B cell (primary cell): ENCODE data around the gene XXYLT1. TPM values are rescaled to one million over a fixed set of nuclear protein-coding genes. Genes with fewer than 3 reads are reported as not detected.
A peak's percentile ranks its signal among the peaks of the same experiment; 100 is the strongest.

Source experiments
- ATAC-seq: fragments of 200-7000 bp; cut with Tn5 transposase; one replicate; pipeline ENCODE4 v1.10.0; 2021; ENCODE audit warnings: low read depth, mild to moderate bottlenecking, moderate number of reproducible peaks, moderate library complexity
- CTCF ChIA-PET: fragments of 350-600 bp; sonication (Branson Sonifier 250); formaldehyde crosslinking; loops from one replicate; lab custom pipeline; 2021; ENCODE audit warnings: antibody characterized with exemption, inconsistent platforms; lab: Charles Lee
- POLR2A ChIA-PET: fragments of 350-600 bp; sonication (Branson Sonifier 250); formaldehyde crosslinking; loops from one replicate; lab custom pipeline; 2021; ENCODE audit warnings: antibody characterized with exemption; lab: Charles Lee
- DNase-seq: peaks from one replicate; pipeline ENCODE4 v3.0.0; 2013
- H2AFZ ChIP-seq: 2 replicates; pipeline ENCODE4 v1.6.1; 2012; ENCODE audit warnings: mild to moderate bottlenecking, low read depth, low read length; ENCODE audit not compliant: insufficient read depth, poor library complexity, severe bottlenecking
- H3K27ac ChIP-seq, 2 donors: 1 replicate in 1 of 2; 2 replicates in 1 of 2; pipeline ENCODE4 v1.5.1; 2012 to 2013; ENCODE audit warnings: low read length in 2 of 2, mild to moderate bottlenecking in 2 of 2, moderate library complexity in 1 of 2
- H3K27me3 ChIP-seq, 4 experiments: fragments of 200-600 bp in 1 of 4; sonication (generic) in 1 of 4; replicated peaks in 1 of 4; 1 replicate in 2 of 4; 2 replicates in 2 of 4; pipeline versions ENCODE4 v1.6.1 to v1.7.0; 2013 to 2016; ENCODE audit warnings: low read length in 3 of 4, mild to moderate bottlenecking in 2 of 4, mixed read lengths in 1 of 4, moderate library complexity in 1 of 4; ENCODE audit not compliant: insufficient read depth in 4 of 4, control insufficient read depth in 3 of 4; ENCODE audit errors: control extremely low read depth in 1 of 4
- H3K36me3 ChIP-seq, 2 experiments: replicated peaks in 1 of 2; 1 replicate in 1 of 2; 2 replicates in 1 of 2; pipeline versions ENCODE4 v1.6.1 to v1.7.1; 2013; ENCODE audit warnings: low read length in 1 of 2; ENCODE audit not compliant: insufficient read depth in 2 of 2, control insufficient read depth in 1 of 2; ENCODE audit errors: control extremely low read depth in 1 of 2, extremely low read depth in 1 of 2
- H3K4me1 ChIP-seq, 2 donors: fragments of 200-600 bp in 1 of 2; sonication (generic) in 1 of 2; 1 replicate in 1 of 2; 2 replicates in 1 of 2; pipeline versions ENCODE4 v1.5.1 to v1.6.1; 2013 to 2017; ENCODE audit warnings: low read length in 2 of 2; ENCODE audit not compliant: control insufficient read depth in 2 of 2, insufficient read depth in 2 of 2
- H3K4me2 ChIP-seq: replicated peaks from 2 replicates; pipeline ENCODE3; 2012; ENCODE audit warnings: mild to moderate bottlenecking, low read depth, low read length; ENCODE audit not compliant: poor library complexity, severe bottlenecking
- H3K4me3 ChIP-seq, 5 experiments: fragments of 200-600 bp in 1 of 5; sonication (generic) in 1 of 5; 1 replicate in 3 of 5; 2 replicates in 2 of 5; pipeline versions ENCODE4 v1.5.1 to v1.7.0; 2011 to 2016; ENCODE audit warnings: low read length in 4 of 5, mild to moderate bottlenecking in 4 of 5, low read depth in 2 of 5, control low read depth in 1 of 5, moderate library complexity in 1 of 5; ENCODE audit not compliant: insufficient read depth in 1 of 5; ENCODE audit errors: control extremely low read depth in 1 of 5, extremely low read depth in 1 of 5
- H3K79me2 ChIP-seq: fragments of 200-600 bp; sonication (generic); one replicate; pipeline ENCODE4 v1.6.0; 2016; ENCODE audit warnings: low read length; ENCODE audit not compliant: control insufficient read depth, insufficient read depth
- H3K9ac ChIP-seq: fragments of 200-600 bp; sonication (generic); 2 replicates; pipeline ENCODE4 v1.6.1; 2017; ENCODE audit warnings: mild to moderate bottlenecking, low read length, moderate library complexity
- H3K9me3 ChIP-seq, 3 donors: one replicate each; pipeline versions ENCODE4 v1.6.1 to v1.7.1; 2013; ENCODE audit warnings: low read length in 2 of 3; ENCODE audit not compliant: control insufficient read depth in 2 of 3, insufficient read depth in 1 of 3; ENCODE audit errors: control extremely low read depth in 1 of 3
- H4K20me1 ChIP-seq: 2 replicates; pipeline ENCODE4 v1.6.0; 2012; ENCODE audit warnings: mild to moderate bottlenecking, low read length; ENCODE audit not compliant: insufficient read depth, control insufficient read depth, poor library complexity, severe bottlenecking
- H3K27ac Mint-ChIP-seq: one replicate; pipeline ENCODE4 v1.8.0; 2021; ENCODE audit warnings: mixed read lengths
- H3K27me3 Mint-ChIP-seq: one replicate; pipeline ENCODE4 v1.8.0; 2021; ENCODE audit warnings: mixed read lengths
- H3K4me1 Mint-ChIP-seq: one replicate; pipeline ENCODE4 v1.8.0; 2021; ENCODE audit warnings: mixed read lengths
- H3K4me3 Mint-ChIP-seq: one replicate; pipeline ENCODE4 v1.8.0; 2021; ENCODE audit warnings: mixed read lengths
- H3K9me3 Mint-ChIP-seq: one replicate; pipeline ENCODE4 v1.8.0; 2022; ENCODE audit warnings: mixed read lengths; ENCODE audit not compliant: insufficient read depth
- EZH2 ChIP-seq: IDR thresholded peaks from 2 replicates; pipeline ENCODE4 v1.6.1; 2012; ENCODE audit warnings: borderline replicate concordance, low read depth, mild to moderate bottlenecking, moderate library complexity, low read length; ENCODE audit not compliant: insufficient read depth, poor library complexity, severe bottlenecking
- WGBS: methylation state at CpG from one replicate; pipeline ENCODE4 v1.1.5; 2013; ENCODE audit warnings: missing lambda C conversion rate; ENCODE audit not compliant: insufficient coverage; 5-methylcytosine and 5-hydroxymethylcytosine counted together
- intact Hi-C: fragments of 100-400 bp; cut with micrococcal nuclease; formaldehyde crosslinking; loops from one replicate; pipeline ENCODE4 v1.10.0; 2022
- polyA plus RNA-seq: library from polyadenylated mRNA; depleted of rRNA; stranded (reverse); fragments of >200 nt; gene quantifications from 2 replicates; pipeline ENCODE4 v1.2.3, GENCODE V29; 2012
- total RNA-seq, 2 donors: library from RNA; stranded (reverse); fragments of 120-200 nt in 1 of 2; gene quantifications; 1 replicate in 1 of 2; 2 replicates in 1 of 2; pipeline versions ENCODE4 v1.2.3 to v1.2.4, GENCODE V29; 2013 to 2022
- TF ChIP-seq, protein P1 (sequence below): fragments of 200-600 bp; IDR thresholded peaks from one replicate; pipeline ENCODE4 v1.8.0; 2022; ENCODE audit warnings: antibody characterized with exemption, mild to moderate bottlenecking

Gene XXYLT1
- total and polyA plus RNA-seq, 2 donors (not counting 1 experiment from before 2014, with no cell fraction given): 2.6 to 11.2 TPM

DNA sequence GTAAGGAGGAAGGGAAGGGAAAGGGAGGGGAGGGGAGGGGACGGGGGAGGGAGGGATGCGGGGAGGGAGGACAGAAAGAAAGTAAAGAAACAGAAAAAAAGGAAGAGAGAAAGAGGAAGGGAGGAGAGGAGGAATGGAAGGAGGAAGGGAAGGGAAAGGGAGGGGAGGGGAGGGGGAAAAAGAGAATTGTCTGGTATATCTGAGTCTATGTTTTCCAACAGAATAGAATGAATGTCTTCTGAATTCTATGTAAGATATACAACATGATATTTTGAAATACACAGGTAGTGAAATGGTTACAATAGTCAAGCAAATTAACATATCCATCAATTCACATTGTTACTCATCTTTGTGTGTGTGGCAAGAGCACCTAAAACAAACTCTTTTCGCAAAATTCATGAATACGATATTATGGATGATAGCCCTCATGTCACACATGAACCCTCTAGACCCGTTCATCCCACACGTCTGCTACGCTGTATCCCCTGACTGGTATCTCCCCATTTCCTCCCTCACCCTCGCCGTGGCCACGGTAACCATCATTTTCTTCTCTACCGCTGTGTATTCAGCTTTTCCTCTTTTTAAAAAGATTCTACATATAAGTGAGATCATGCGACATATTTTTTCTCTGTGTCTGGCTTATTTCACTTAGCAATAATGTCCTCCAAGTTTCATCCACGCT is 168.9 kb downstream of the XXYLT1 start:
- ChIA-PET CTCF (interaction anchor here (1.0 kb wide), 1 partner anchor 419 kb away, joined by 6 read pairs; no protein-coding TSS in a partner anchor), POLR2A (no interaction called here)
- Histone ChIP-seq H3K4me3 (no peak overlapping the region), H3K27ac (peak overlapping the region; percentile 68 to 83), H3K4me1 (peaks cover 46 to 57% of the 10 kb centered on the region in 2 donors), H3K9ac (no peak overlapping the region), H3K36me3 (no peaks in the 10 kb centered on the region), H3K4me2 (peak overlapping the region; percentile 78), H3K27me3 (no peaks in the 10 kb centered on the region), H3K79me2 (no peaks in the 10 kb centered on the region), H4K20me1 (no peaks in the 10 kb centered on the region), H2AFZ (no peak overlapping the region), H3K9me3 (no peaks in the 10 kb centered on the region)
- DNase-seq: no peak
- H3K27ac Mint-ChIP-seq: peak overlapping the region; percentile 85
- peaks cover 67% of the 10 kb centered on the region for H3K4me1 Mint-ChIP-seq
- TF ChIP-seq, protein P1, sequence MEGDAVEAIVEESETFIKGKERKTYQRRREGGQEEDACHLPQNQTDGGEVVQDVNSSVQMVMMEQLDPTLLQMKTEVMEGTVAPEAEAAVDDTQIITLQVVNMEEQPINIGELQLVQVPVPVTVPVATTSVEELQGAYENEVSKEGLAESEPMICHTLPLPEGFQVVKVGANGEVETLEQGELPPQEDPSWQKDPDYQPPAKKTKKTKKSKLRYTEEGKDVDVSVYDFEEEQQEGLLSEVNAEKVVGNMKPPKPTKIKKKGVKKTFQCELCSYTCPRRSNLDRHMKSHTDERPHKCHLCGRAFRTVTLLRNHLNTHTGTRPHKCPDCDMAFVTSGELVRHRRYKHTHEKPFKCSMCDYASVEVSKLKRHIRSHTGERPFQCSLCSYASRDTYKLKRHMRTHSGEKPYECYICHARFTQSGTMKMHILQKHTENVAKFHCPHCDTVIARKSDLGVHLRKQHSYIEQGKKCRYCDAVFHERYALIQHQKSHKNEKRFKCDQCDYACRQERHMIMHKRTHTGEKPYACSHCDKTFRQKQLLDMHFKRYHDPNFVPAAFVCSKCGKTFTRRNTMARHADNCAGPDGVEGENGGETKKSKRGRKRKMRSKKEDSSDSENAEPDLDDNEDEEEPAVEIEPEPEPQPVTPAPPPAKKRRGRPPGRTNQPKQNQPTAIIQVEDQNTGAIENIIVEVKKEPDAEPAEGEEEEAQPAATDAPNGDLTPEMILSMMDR: no peak
- TF ChIP-seq EZH2: no peak
- intact Hi-C loops: loop anchor here (1.0 to 5.0 kb wide), 2 partner anchors 333 to 365 kb away; no protein-coding TSS in a partner anchor
- H3K27me3 Mint-ChIP-seq: no peaks in the 10 kb centered on the region
- H3K4me3 Mint-ChIP-seq: peak overlapping the region; percentile 48
- H3K9me3 Mint-ChIP-seq: no peaks in the 10 kb centered on the region
- no peak for ATAC-seq
- WGBS: 91% methylated on average over 7 of the region's 13 CpGs

DNA sequence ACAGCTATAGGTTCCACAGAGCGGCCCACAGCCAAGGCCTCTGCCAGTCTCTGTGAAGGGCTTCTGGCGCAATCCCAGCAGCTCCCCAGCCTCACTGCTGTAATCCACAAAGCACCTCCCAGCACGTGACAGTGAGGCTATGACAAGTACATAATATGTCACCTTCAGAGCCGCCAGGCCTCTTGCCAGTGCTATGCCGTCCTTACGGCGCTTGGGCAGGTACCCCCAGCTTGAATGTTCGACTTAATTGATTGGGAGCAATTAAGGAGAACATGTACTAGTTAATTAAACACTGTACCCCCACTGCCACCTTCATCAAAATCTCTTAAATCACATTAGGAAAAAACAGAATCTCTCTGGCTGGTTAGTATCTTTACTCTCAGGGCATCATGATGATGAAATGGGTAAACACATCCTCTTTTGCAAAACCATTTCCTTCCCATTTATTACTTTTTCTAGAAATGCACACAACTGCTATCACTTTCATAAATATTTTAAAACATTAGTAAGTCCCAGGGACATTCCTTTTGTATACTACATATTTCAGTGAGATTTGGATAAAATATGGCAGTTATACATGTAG is 169.9 kb downstream of the XXYLT1 start:
- Histone ChIP-seq H3K4me1 (peaks cover 47 to 55% of the 10 kb centered on the region in 2 donors), H3K79me2 (no peaks in the 10 kb centered on the region), H4K20me1 (no peaks in the 10 kb centered on the region), H3K27me3 (no peaks in the 10 kb centered on the region), H3K27ac (peak overlapping the region; percentile 75 to 83), H3K9me3 (no peaks in the 10 kb centered on the region), H3K9ac (peak overlapping the region; percentile 58), H3K4me3 (peak overlapping the region in 1 of 5 experiments; percentile 61), H2AFZ (peak overlapping the region; percentile 55), H3K4me2 (peak overlapping the region; percentile 78), H3K36me3 (no peaks in the 10 kb centered on the region)
- H3K4me3 Mint-ChIP-seq: peak overlapping the region; percentile 74
- DNase-seq: peak; percentile 85
- H3K27ac Mint-ChIP-seq: peak overlapping the region; percentile 94
- intact Hi-C loops: loop anchor here (1.0 to 5.0 kb wide), 2 partner anchors 332 to 364 kb away; no protein-coding TSS in a partner anchor
- TF ChIP-seq, protein P1: no peak
- TF ChIP-seq EZH2: no peak
- no peaks in the 10 kb centered on the region for H3K27me3 Mint-ChIP-seq
- ATAC-seq: peak; percentile 65
- WGBS: 23% methylated on average over 3 of the region's 8 CpGs
- peaks cover 70% of the 10 kb centered on the region for H3K4me1 Mint-ChIP-seq
- ChIA-PET POLR2A (no interaction called here), CTCF (interaction anchor here (1.0 to 7.7 kb wide), 5 partner anchors 99 to 418 kb away, joined by 3 to 38 read pairs (median 4); no protein-coding TSS in a partner anchor)
- H3K9me3 Mint-ChIP-seq: no peaks in the 10 kb centered on the region
